Measurements from ENCODE around the gene ARSB.

ARSB gene

GRCh38 chr5:78922879-78923621, 62.1 kb downstream of the ARSB start:
- DNase-seq (ENCODE audit: low spot score) (no peak), ATAC-seq (ENCODE audit: low read depth) (no peak)
- no peaks in the 10 kb centered on the region for H3K4me1 ChIP-seq (ENCODE audit: insufficient read depth, poor library complexity, severe bottlenecking)
- no peak overlapping the region for H3K4me3 ChIP-seq (ENCODE audit: severe bottlenecking)
- TF ChIP-seq CTCF (IDR thresholded peaks at IDR 0.05; ENCODE audit: poor library complexity, severe bottlenecking) = no peak
- H3K27me3 ChIP-seq (ENCODE audit: insufficient read depth, poor library complexity, severe bottlenecking) = no peaks in the 10 kb centered on the region
- H3K9me3 ChIP-seq (ENCODE audit: severe bottlenecking) = no peaks in the 10 kb centered on the region
- H3K27ac ChIP-seq (ENCODE audit: poor library complexity, severe bottlenecking) = no peak overlapping the region
- no peaks in the 10 kb centered on the region for H3K36me3 ChIP-seq (ENCODE audit: low read depth)

GRCh38 chr5:78920604-78921003, 64.5 kb downstream of the ARSB start:
- Histone ChIP-seq H3K27me3 (ENCODE audit: insufficient read depth, poor library complexity, severe bottlenecking) (no peaks in the 10 kb centered on the region), H3K9me3 (ENCODE audit: severe bottlenecking) (no peaks in the 10 kb centered on the region), H3K4me3 (ENCODE audit: severe bottlenecking) (no peak overlapping the region), H3K36me3 (ENCODE audit: low read depth) (no peaks in the 10 kb centered on the region), H3K27ac (ENCODE audit: poor library complexity, severe bottlenecking) (no peak overlapping the region), H3K4me1 (ENCODE audit: insufficient read depth, poor library complexity, severe bottlenecking) (no peaks in the 10 kb centered on the region)
- no peak for DNase-seq (ENCODE audit: low spot score)
- peak; percentile 61; the same call in 2 of the 3 replicates for ATAC-seq (ENCODE audit: low read depth)
- TF ChIP-seq CTCF (IDR thresholded peaks at IDR 0.05; ENCODE audit: poor library complexity, severe bottlenecking) = peak; percentile 42

- Histone ChIP-seq H3K36me3 (ENCODE audit: low read depth) (no peaks in the 10 kb centered on the region), H3K9me3 (ENCODE audit: severe bottlenecking) (no peaks in the 10 kb centered on the region), H3K27ac (ENCODE audit: poor library complexity, severe bottlenecking) (no peak overlapping the region), H3K27me3 (ENCODE audit: insufficient read depth, poor library complexity, severe bottlenecking) (no peaks in the 10 kb centered on the region), H3K4me1 (ENCODE audit: insufficient read depth, poor library complexity, severe bottlenecking) (no peaks in the 10 kb centered on the region), H3K4me3 (ENCODE audit: severe bottlenecking) (no peak overlapping the region)
- ATAC-seq (ENCODE audit: low read depth) (no peak), DNase-seq (ENCODE audit: low spot score) (no peak)
- TF ChIP-seq CTCF (IDR thresholded peaks at IDR 0.05; ENCODE audit: poor library complexity, severe bottlenecking) = no peak
These were observed 65.3 kb downstream of the ARSB start for GRCh38 chr5:78919796-78920195.

- Histone ChIP-seq H3K36me3 (ENCODE audit: low read depth) (no peaks in the 10 kb centered on the region), H3K27ac (ENCODE audit: poor library complexity, severe bottlenecking) (no peak overlapping the region), H3K9me3 (ENCODE audit: severe bottlenecking) (no peaks in the 10 kb centered on the region), H3K27me3 (ENCODE audit: insufficient read depth, poor library complexity, severe bottlenecking) (no peaks in the 10 kb centered on the region), H3K4me3 (ENCODE audit: severe bottlenecking) (no peak overlapping the region), H3K4me1 (ENCODE audit: insufficient read depth, poor library complexity, severe bottlenecking) (no peaks in the 10 kb centered on the region)
- DNase-seq (ENCODE audit: low spot score) (no peak), ATAC-seq (ENCODE audit: low read depth) (no peak)
- TF ChIP-seq CTCF (IDR thresholded peaks at IDR 0.05; ENCODE audit: poor library complexity, severe bottlenecking) = no peak
These were observed 69.1 kb downstream of the ARSB start for GRCh38 chr5:78916044-78916443.

GRCh38 chr5:78915170-78915569, 69.9 kb downstream of the ARSB start:
- TF ChIP-seq CTCF (IDR thresholded peaks at IDR 0.05; ENCODE audit: poor library complexity, severe bottlenecking) = no peak
- Histone ChIP-seq H3K9me3 (ENCODE audit: severe bottlenecking) (no peaks in the 10 kb centered on the region), H3K27ac (ENCODE audit: poor library complexity, severe bottlenecking) (no peak overlapping the region), H3K27me3 (ENCODE audit: insufficient read depth, poor library complexity, severe bottlenecking) (no peaks in the 10 kb centered on the region), H3K4me3 (ENCODE audit: severe bottlenecking) (no peak overlapping the region), H3K36me3 (ENCODE audit: low read depth) (no peaks in the 10 kb centered on the region), H3K4me1 (ENCODE audit: insufficient read depth, poor library complexity, severe bottlenecking) (no peaks in the 10 kb centered on the region)
- ATAC-seq (ENCODE audit: low read depth) = no peak
- no peak for DNase-seq (ENCODE audit: low spot score)

Data from RWPE2 (cell line).